Adrenal gland (tissue), 5 donors: ENCODE results near the gene OTOF.

Source experiments
- POLR2A ChIP-seq, 2 donors: fragments of 450-650 bp; IDR thresholded peaks; one replicate each; pipeline ENCODE4 v1.6.1; 2017; ENCODE audit warnings: antibody characterized with exemption in 2 of 2, mild to moderate bottlenecking in 2 of 2, moderate library complexity in 1 of 2
- TF ChIP-seq, protein P1 (sequence below), 6 experiments: fragments of 450-650 bp in 4 of 6; fragments of 200-600 bp in 2 of 6; sonication (generic) in 1 of 6; IDR thresholded peaks; 1 replicate in 5 of 6; 2 replicates in 1 of 6; pipeline versions ENCODE4 v1.5.1 to v1.8.0; 2016 to 2021; ENCODE audit warnings: antibody characterized with exemption in 6 of 6, mild to moderate bottlenecking in 2 of 6, moderate library complexity in 1 of 6
- donor health status: DM: no; HTN: no; CAD: no.

DNA sequence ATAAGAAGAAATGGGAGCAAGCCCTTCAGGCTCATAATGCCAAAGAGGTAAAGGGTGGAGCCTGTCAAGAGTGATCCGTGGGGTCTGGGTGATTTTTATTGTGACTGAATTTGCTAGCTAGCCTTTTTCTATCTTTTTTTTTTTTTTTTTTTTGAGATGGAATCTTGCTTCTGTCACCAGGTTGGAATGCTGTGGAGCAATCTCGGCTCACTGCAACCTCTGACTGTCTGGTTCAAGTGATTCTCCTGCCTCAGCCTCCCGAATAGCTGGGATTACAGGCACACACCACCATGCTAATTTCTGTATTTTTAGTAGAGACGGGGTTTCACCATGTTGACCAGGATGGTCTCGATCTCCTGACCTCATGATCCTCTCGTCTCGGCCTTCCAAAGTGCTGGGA lies 47.1 kb downstream of the OTOF start:
- no peak for TF ChIP-seq POLR2A (IDR thresholded peaks at IDR 0.05)
- TF ChIP-seq, protein P1, sequence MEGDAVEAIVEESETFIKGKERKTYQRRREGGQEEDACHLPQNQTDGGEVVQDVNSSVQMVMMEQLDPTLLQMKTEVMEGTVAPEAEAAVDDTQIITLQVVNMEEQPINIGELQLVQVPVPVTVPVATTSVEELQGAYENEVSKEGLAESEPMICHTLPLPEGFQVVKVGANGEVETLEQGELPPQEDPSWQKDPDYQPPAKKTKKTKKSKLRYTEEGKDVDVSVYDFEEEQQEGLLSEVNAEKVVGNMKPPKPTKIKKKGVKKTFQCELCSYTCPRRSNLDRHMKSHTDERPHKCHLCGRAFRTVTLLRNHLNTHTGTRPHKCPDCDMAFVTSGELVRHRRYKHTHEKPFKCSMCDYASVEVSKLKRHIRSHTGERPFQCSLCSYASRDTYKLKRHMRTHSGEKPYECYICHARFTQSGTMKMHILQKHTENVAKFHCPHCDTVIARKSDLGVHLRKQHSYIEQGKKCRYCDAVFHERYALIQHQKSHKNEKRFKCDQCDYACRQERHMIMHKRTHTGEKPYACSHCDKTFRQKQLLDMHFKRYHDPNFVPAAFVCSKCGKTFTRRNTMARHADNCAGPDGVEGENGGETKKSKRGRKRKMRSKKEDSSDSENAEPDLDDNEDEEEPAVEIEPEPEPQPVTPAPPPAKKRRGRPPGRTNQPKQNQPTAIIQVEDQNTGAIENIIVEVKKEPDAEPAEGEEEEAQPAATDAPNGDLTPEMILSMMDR (IDR thresholded peaks at IDR 0.05) = no peak
